Kidney glomerular epithelial cell (primary cell): ENCODE measurements around the gene ACOX2.

Experiments used
- DNase-seq: peaks from one replicate; lab custom pipeline; 2025; lab: John Stamatoyannopoulos, UW

Gene ACOX2

DNA sequence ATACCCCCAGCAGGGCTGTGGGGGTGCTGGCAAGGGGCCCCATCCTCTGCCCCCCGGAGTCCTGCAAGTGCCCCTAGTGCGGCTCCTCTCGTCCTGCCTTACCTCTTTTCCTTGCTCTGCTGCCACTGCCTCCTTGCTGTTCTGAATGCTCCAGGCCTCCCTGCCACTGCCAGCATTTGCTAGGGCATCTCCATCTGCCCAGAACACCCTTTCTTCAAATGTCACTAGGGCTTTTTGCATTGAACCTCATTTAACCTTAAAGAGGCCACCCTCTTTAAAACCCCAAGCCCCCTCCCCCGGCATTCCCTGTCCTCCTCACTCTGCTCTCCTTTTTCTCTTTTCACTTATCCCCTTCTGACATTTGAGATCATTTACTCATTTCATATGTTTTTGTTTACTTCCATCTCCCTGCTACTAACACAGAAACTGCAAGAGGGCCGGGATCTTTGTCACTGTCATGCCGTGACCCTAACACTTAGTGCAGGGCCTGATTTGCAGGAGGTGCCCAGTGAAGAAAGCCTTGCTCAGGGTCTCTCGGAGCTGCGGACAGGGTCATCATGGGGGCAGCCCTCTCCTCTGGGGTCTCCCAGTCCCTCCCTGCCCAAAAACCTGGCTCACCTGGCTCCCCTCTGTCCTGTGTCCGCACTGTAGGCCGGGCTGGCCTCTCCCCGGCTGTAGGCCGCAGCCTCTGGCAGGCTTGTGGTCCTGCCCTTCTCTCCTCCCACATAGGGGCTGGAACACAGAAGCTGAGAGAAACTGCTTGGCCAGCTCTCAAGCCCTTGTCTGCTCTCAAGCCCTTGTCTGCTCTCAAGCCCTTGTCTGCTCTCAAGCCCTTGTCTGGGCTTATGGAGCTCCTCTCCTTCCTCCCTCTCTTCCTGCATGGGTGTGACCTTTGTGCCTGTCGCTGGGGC is at the start of gene ACOX2:
Gene ACOX2, minus strand, starts transcription at position 690 of the 911 bp plus-strand sequence. CDS start 2,084 bp downstream, outside the sequence.
- no peak for DNase-seq

DNA sequence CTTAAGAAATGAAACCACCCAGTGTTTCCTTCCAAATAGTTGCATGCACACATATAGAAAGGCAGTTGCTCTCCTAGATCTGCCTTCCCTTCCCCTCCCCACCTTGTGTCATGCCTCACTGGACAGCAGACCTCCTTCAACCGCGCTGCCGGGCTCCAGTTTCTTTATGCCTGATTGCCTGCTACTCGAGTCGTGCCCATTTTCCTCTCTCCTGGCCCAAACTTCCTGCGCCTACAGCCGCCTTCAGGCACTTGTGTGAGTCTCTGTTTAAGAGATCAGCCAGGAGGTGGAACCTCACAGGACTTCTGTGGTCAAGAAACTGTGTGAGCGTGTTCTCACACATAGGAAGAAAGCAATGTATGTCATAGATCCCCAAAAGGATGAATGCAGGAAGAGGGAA is 49.0 kb upstream of the ACOX2 start:
- DNase-seq, result no peak

DNA sequence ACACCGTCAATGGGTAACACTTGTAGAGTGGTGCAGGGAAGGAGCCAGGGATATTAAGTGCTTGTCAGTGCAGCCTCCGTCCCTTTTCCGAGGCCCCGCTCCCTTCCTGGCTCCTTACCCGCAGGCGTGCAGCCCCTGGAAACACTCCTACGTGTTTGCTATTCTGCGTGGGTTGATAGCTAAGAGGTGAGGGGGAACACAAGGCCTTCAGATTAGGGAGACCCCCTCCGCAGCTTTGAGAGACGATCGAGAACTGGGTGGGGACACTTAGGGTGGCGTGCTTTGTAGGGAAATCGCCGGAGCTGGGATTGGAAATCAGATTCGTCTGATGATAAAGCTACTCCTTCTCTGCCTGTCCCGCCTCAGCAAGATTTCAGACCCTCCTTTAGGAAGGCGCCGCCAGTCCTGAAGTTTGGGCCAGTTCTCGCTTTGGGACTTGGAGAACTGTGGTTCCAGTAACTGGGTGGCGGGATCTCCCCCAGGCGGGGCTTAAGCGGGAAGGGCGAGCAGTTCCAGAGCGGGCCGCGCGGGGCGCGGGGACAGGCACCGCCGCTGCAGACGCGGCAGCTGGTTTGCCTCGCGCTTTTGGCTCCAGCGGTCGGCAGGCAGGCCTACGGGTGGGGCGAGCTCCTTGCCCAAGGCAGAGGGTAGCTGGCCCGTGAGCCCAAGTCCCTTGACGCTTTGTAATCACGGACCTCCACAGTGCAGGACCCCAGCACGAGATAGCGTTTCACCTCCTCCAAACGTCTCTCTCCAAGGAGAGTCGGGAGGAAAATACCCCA is 48.2 kb upstream of the ACOX2 start:
- DNase-seq, result peak; percentile 61

DNA sequence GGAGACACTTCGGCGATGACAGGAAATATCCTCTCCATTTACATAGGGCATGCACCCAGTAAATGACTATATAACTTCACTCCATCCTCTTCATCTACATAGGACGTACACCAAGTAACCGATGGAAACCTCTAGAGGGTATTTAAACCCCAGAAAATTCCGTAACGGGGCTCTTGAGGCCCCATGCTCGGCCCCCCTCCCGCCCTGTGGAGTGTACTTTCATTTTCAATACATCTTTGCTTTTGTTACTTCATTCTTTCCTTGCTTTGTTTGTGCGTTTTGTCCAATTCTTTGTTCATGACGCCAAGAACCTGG is 47.7 kb upstream of the ACOX2 start:
- no peak for DNase-seq

DNA sequence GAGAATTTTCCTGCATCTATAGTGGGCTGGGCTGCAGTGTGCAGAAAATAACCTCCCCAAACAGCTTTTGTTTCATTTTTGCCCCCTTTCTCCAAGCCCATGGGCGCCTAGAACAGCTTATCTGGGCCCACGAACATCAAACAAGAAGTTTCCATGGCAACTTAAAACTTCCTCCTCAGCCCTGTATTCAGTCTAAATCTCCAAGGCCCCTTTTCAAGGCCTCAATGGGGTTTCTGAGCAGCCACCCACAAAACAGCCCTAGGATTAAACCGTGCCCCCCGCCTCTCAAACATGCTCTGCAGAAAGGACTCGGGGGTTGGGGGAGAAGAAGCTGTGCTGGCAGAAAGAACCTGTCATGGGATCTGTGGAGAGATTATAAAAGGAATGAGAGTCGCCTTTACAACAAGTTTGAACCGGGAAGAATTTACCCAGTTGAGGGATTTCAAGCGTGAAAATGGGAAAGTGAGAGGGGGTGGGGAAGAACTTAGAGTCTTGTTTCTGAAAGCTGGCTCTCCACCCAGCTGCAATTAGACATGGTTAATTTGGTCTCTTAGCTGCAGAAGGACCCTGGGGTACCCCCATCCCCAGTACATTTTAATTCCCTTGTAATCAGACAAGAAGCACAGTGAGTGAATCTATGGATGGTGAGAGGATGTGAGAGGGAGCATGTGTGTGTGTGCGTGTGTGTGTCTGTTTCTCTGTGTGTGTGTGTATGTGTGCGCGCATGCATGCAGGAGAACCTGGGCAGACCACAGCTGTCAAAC is 44.5 kb upstream of the ACOX2 start:
- DNase-seq, result no peak

DNA sequence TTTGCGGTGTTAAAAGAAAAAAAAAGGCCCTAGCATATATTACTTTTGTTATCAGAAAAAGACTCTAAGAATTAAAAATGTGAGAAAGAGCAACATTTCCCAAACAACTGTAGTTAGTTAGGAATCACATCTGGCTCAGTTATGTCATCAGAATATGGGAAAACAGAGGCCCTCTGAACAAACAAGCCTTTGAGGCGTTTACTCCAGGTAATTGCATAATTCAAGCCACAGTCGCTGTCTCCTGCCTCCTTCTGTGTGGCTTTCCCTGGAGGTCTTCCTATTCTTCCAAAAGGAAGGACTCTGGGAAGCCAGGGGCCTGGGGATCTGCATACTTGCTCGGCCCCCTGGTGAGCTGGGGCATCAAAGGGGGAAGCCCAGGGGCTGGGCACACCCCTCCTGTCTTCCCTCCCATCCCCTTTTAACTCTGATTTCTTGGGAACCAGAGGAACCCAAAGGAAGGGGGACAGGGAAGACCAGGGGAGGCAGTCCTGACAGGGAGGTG is 43.9 kb upstream of the ACOX2 start:
- DNase-seq, result no peak

DNA sequence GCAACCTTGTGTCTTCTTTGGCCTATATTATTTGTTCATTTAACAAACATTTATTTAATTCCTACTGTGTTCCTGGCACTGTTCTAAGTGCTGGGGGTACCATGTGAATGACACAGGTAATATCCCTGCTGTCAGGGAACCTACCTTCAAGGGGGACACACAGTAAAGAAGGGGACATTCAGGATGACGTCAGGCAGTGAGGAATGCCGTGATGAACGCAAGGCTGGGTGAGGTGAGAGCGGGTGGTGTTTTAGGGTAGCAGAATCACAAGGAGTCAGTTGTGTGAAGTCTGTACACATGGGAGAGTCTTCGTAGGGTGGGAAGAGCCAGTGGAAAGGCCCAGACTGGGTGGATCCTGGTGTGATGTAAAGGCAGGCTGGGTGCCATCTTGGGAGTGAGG is 41.9 kb upstream of the ACOX2 start:
- no peak for DNase-seq

DNA sequence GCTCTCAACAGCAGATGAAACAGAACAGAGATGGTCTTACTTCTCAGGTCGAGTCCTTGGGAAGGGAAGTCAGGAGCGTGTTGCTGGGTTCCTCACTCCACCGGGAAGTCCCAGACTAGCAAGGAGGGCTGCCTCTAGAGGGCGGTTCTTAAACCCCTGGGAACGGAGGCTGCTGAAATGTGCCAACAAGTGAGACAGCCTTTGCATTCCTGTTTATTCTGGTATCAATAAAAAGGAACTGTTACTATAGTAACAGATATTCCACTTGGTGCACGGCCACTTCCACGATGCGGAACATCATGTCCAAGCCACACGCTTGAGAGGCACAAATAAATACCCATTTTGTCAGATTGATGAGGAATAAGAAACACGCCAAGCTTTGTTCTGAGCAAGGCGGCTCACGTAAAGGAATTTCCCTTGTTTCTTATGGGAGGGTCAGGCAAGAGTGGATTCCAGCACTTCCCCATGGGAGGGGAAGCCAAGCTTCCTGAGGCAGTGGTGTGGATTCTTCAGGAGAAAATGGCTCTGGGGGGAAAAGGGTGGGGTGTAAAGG is 40.4 kb upstream of the ACOX2 start, which contains the start of gene FAM107A:
Gene FAM107A, minus strand, starts transcription at position 123 of the 553 bp plus-strand sequence. CDS start 7,531 bp downstream, outside the sequence.
- no peak for DNase-seq

DNA sequence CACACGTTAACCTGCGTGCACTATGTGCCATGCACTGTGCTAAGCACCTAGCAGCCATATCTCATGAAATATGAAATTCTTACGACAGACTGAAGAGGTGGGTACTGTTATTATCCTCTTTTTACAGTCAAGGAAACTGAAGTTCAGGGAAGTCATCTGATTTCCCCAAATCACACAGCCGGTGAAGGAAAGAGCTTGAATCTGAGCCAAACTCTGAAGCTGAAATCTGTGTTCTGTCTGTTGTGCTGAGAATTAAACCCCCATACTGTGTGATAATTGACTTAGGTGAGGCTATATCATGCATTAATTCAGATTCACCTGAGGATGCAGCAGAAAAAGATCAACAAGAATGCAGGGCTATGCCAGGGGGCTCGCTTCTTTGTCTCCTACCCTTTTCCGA is 39.7 kb upstream of the ACOX2 start:
- DNase-seq, result no peak

DNA sequence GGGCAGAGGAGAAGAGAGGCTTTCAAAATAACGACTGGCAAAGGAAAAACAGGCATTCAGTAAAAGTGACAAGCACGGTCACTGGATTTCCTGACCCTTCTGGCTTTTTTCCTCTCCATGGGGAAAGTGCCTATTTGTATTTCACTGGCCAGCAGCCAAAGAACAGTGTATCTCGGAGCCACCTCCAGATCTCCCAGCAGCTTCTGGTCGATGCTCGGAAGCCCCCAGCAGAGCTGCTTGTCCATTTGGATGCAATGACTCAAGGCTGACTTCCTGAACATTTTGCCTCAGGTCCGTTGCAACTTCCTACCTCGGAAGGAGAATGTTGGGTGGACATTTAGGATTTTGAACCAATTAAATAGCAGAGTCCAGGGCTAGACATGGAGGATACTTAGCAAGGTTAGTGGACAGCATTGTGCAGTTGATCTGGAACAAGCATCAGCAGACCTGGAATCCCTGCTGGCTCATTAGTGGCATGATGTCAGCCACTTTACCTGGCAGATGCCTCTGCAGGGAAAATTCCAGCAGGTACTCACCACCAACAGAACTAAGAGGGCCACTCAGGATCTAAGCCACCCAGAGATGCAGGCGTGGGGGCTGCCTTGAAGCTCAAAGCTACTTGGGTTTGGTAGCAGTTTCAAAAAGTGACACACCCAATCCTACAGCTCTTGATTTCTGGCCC is 39.1 kb upstream of the ACOX2 start:
- DNase-seq, result no peak

DNA sequence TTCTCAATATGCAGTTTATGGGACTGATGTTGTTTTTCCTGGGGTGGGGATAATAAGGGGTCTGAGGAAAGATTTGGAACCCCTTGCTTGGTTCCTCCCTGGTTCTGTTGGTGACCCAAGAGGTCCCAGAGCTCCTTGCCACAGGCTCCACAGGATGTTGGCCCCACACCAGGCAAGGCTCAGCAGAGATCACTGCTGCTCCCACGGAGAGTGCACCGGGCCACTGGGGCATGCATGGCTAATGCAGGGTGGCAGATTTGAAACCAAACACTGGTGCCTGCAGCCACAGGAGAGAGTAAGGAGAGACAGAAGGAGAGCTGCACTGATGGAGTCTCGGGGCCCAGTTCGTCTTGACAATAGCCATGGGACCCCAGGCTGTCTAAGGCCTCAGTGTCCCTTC is 37.7 kb upstream of the ACOX2 start:
- DNase-seq, result no peak

DNA sequence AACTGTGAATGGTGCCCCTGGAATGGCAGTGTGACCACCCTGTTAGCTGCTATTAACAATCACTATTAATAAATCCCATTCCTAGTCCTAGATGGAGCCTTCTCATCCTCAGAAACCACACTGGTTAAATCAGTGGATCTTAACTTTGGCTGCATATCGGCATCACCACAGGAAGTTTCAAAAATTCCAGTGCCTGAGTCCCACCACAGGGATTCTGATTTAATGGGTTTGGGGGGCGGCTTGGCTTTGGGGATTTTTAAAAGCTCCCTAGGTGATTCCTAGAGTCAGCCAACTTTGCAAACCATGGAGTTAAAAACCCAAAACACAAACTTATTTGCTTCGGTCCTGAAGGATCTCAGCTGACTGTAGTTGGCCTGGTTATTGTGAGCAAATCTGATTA is 37.1 kb upstream of the ACOX2 start:
- DNase-seq, result no peak

DNA sequence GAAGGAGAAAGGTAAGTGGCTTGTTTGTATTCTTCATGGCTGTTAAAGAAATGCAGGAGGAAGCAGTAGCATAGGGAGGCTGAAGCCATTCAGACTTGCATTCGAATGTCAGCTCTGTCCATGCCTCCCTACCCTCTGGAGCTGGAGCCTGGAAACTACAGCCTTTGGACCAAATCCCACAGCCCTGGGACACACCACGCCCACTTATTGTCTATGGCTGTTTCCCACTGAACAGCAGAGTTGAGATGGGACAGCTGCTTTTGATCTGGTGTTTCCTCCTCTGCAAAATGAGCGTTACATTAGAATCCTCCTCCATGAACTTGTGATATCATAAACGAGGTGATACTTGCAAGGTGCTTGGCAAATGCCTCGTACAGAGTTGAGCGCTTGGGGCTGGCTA is 36.6 kb upstream of the ACOX2 start:
- no peak for DNase-seq

DNA sequence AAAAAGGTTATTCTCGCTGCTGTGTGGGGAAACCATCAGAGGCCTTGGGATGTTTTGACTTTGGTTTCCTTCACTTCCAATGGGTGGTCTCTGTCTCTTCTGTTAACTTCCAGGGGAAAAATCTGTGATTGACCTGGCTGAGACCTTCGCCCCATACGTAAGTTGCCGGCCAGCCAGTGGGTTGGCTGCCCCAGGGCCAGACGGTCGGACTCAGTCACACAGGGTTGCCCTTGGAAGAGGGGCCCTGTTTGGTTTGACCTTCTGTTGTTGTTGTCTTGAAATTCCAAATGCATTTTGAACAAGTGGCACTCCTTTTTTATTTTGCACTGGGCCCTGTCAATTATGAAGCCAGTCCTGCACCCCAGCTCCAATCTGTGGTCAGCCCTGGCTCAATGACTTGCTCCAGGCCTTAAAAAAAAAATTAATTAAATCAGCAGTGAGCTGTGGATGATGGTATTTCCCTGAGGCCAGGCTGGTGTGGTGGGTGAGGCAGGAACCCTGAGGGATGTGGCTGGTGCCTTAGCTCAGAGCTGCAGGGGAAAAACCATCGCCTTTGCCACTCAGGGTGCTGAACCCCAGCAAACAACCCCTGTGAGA is 35.7 kb upstream of the ACOX2 start:
- no peak for DNase-seq

DNA sequence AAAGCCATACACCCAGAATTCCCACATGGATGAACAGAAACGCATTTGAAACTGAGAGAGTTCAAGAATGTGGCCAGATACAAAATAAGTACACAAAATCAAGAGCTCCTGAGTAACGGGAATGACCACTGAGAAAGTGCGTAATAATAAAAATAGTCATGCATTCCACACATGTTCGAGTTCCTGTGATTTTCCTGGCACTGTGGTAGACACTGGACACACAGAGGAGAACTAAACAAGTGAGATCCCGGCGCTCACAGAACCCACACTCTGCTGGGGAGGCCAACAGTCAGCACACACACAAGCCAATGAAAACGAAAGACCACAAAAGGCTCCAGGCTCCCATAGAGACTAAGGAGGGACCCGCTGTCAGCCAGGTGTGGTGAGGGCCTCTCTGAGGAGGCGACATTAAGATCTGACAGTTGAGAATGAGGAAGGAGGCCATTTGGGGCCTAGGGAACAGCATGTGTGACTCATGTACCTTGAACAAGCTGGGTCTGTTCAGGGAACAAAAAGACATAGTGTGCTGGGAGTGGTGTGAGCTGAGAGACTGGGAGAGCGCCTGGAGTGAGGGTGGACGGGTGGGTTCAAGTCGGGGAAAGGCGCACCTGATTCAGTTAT is 35.1 kb upstream of the ACOX2 start:
- no peak for DNase-seq

DNA sequence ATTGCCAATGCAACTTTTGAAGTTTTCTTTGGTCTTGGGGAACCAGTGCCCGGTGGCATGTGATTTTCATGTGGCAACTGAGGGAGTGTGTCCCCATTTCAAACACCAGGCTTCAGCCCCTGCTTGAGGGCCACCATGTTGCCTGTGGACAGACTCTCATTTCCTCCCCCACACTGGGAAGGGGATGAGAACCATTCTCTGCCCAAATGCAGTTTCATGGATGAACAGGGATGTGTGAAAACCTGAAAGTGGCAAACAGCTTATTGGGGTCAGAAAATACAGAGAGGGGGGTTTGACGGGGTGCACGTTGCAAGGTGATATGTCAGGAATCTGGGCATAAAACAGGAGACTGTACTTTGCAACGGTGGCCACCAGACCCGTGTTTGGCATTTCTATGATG is 33.9 kb upstream of the ACOX2 start:
- DNase-seq, result no peak

DNA sequence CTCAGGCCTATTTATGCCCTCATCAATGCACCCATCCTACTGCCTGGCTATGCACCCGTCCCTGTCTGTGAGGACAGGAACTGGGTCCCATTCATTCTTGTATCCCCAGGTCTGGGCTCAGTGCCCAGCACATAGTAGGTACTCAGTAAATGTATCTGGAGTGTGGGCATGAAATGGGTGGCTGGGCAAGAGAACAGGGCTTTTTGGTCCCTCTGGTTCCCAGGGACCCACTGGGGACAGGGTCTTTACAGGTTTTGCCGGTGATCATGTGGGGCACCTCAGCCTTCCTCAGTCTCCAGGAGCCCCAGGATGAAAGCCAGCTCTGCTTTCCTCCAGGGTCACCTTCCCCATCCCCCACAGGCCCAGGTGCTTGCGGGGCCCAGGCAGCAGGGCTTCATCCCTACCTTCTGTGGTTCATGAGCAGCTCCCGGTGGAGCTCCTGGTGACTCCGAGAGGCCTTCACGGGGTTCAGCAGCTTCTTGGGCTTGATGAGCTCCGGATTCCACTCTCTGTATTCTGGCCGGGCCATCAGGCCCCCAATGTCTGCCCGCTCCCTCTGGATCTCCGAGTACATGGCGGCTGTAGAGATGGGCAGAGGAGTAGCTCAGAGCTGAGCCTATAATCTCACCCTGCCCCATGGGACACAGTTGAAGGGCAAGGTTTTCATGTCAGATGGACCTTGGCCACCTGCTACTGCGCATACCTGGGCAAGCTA is 32.5 kb upstream of the ACOX2 start:
- no peak for DNase-seq

DNA sequence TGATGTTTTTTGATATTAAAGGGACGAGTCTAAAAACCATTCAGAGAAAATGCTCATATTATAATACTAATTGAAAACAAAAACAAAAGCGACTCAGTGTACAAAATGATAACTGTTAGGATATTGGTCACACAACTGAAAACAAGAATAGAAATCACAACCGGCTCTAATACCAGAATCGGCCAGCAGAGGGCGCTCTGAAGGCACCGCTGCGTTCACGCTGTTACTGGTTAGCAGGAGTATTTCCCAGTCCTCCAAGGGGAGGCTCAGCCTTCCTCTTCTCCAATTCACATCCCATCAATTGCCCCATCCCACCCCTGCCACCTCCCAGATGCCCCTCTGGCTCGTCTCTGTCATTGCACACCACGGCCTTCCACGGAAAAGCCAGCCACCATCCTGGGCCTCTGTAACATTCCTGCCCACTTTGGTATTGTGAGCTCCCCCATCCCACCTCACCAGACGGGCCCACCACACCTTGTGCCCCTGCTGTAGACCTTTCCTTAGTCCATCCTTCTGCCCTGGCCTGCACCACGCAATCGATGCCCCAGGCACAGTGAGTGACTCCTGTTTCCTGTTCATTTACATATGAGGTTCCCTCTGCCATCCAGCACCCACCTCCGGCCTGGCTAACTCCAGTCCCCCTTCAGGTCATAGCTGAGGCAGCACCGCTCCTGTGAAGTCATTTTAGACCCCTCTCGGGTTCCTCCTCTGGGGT is 31.7 kb upstream of the ACOX2 start:
- peak; percentile 36 for DNase-seq

DNA sequence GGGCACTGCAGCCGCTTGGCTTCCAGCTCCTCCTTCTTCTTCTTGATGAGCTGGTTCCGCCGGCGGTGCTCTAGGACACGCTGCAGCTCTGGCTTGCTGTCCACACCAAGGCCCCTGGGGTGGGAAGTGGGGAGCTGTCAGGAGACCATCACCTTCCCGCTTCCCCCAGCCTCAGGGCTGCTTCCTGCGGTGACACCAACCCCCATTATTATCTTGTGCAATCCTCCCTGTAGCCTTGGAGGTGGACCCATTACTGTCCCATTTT is 30.2 kb upstream of the ACOX2 start:
- no peak for DNase-seq
